SK-N-MC (cell line): Measurements from ENCODE around the gene GMIP.

Experiments used
- DNase-seq: peaks from one replicate; pipeline ENCODE4 v3.0.0-alpha.2; 2011; ENCODE audit warnings: low read depth, low spot score
- H3K27ac ChIP-seq: fragments of 200-600 bp; sonication (generic); 2 replicates; pipeline ENCODE4 v1.5.1; 2016; ENCODE audit warnings: mixed run types
- H3K36me3 ChIP-seq: fragments of 200-600 bp; sonication (generic); 2 replicates; pipeline ENCODE4 v1.6.1; 2017; ENCODE audit warnings: antibody characterized with exemption, low read length, mixed read lengths; ENCODE audit not compliant: insufficient read depth
- H3K4me3 ChIP-seq: fragments of 200-600 bp; sonication (generic); 2 replicates; pipeline ENCODE4 v1.5.1; 2016
- H3K9ac ChIP-seq: fragments of 200-600 bp; sonication (generic); 2 replicates; pipeline ENCODE4 v1.8.0; 2017; ENCODE audit warnings: mixed run types, mixed read lengths; ENCODE audit not compliant: insufficient read length
- H3K9me3 ChIP-seq: fragments of 200-600 bp; sonication (generic); 2 replicates; pipeline ENCODE4 v1.6.1; 2017; ENCODE audit warnings: low read depth, mild to moderate bottlenecking, antibody characterized with exemption, low read length, moderate library complexity, mixed read lengths
- EZH2 ChIP-seq: fragments of 200-600 bp; sonication (generic); IDR thresholded peaks from one replicate; pipeline ENCODE4 v1.6.1; 2017; ENCODE audit warnings: antibody characterized with exemption
- FOXP2 ChIP-seq: optimal IDR thresholded peaks from 2 replicates; pipeline ENCODE3; 2011; ENCODE audit warnings: mild to moderate bottlenecking, moderate library complexity; ENCODE audit not compliant: insufficient read depth; ENCODE audit errors: extremely low read length, control extremely low read depth
- POLR2AphosphoS5 ChIP-seq: IDR thresholded peaks from 2 replicates; pipeline ENCODE4 v1.6.1; 2012; ENCODE audit warnings: mild to moderate bottlenecking, low read depth, low read length, borderline replicate concordance

Gene GMIP

DNA sequence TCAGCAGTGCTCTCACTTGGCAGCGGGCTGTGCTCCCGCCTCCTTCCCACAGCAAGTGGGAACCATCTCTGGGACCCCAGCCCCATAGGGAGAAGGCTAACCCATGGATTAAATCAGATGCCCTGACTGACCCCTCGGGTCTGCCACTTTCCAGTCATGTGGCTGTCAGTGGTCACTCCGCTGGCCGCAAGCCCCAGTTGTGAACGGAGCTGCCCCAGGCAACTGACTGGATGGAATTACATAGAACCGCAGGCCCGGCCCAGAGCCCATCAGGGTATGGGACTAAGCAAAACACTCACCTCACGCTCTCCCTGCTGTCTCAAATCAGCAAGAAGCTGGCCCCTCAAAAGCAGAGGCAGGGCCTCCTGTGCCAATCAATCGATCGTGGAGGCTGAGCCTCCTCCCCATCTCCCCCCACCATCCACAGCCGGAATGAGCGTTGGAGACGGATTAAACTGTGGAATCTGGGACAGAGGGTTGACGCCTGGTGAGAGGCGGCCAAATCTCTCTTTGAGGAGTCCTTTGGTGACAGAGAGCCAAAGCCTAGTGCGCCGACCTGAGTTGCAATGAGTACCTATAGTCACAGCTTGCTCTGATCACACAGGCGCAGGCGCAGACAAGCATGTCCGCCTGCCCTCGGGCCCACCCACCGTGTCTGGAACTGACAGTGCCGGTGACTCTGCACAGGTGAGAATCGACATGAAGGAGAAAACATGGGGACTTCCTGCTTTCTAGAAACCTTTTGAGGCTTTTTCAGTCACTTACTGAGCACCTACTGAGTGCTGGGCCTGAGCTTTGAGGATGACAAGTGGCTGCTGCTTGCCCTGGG, 63.7 kb downstream of the GMIP start:
- no peak overlapping the region for H3K9ac ChIP-seq
- H3K9me3 ChIP-seq, result no peaks in the 10 kb centered on the region
- TF ChIP-seq EZH2, result no peak
- no peak for TF ChIP-seq FOXP2
- no peak for TF ChIP-seq POLR2AphosphoS5
- DNase-seq, result no peak
- H3K4me3 ChIP-seq, result no peak overlapping the region
- H3K36me3 ChIP-seq, result no peaks in the 10 kb centered on the region
- no peak overlapping the region for H3K27ac ChIP-seq
